HepG2 (cell line): ENCODE measurements around the gene TRMT112. TPM values are rescaled to one million over a fixed set of nuclear protein-coding genes. Genes with fewer than 3 reads are reported as not detected.

Experiments used
- ATAC-seq: fragments of 200-7000 bp; cut with Tn5 transposase; 3 replicates; pipeline ENCODE4 v1.9.1; 2020; ENCODE audit warnings: mild to moderate bottlenecking, moderate library complexity
- BruUV-seq: library from RNA; stranded (reverse); fragments of 400-500 nt; replicated peaks from 2 replicates; lab custom pipeline; 2021; lab: Mats Ljungman, UMichigan
- CTCF ChIA-PET: fragments of 300-600 bp; formaldehyde crosslinking; extraction: SDS; loops from one replicate; lab custom pipeline; 2021; ENCODE audit warnings: low total read pairs, inconsistent platforms, low intra/inter-chr PET ratio; lab: Yijun Ruan, JAX
- POLR2A ChIA-PET: fragments of 350-600 bp; sonication (Branson Sonifier 250); formaldehyde crosslinking; loops from one replicate; lab custom pipeline; 2020; ENCODE audit warnings: antibody characterized with exemption, inconsistent platforms; lab: Yijun Ruan, JAX
- DNase-seq: peaks from one replicate; pipeline ENCODE4 v3.0.0-alpha.2; 2015; ENCODE audit warnings: low spot score
- FAIRE-seq: peaks from 3 replicates; lab custom pipeline; 2011; peaks lifted over from hg19 to GRCh38; lab: Jason Lieb, UNC
- H2AFZ ChIP-seq: one replicate; pipeline ENCODE4 v1.6.1; 2011; ENCODE audit warnings: low read length, inconsistent platforms
- H3K27ac ChIP-seq: fragments of 300-600 bp; 3 replicates; pipeline ENCODE4 v1.8.0; 2011; ENCODE audit warnings: mixed run types, mild to moderate bottlenecking, mixed read lengths, low read length, inconsistent platforms; ENCODE audit not compliant: insufficient read depth; ENCODE audit errors: extremely low read length
- H3K27me3 ChIP-seq, 2 experiments: fragments of 200-600 bp in 1 of 2; 2 replicates in 1 of 2; 3 replicates in 1 of 2; pipeline versions ENCODE4 v1.6.0 to v1.8.0; 2011; ENCODE audit warnings: low read length in 2 of 2, mild to moderate bottlenecking in 2 of 2, moderate library complexity in 2 of 2, inconsistent platforms in 1 of 2; ENCODE audit not compliant: insufficient read depth in 2 of 2, control insufficient read depth in 1 of 2
- H3K36me3 ChIP-seq, 2 experiments: fragments of 200-600 bp in 1 of 2; replicated peaks in 1 of 2; 2 replicates in 1 of 2; 3 replicates in 1 of 2; pipeline versions ENCODE4 v1.5.1 to v1.8.0; 2011; ENCODE audit warnings: low read length in 2 of 2, inconsistent platforms in 1 of 2; ENCODE audit not compliant: insufficient read depth in 2 of 2, control insufficient read depth in 1 of 2
- H3K4me1 ChIP-seq: 2 replicates; pipeline ENCODE4 v1.5.1; 2012; ENCODE audit warnings: low read length, inconsistent platforms; ENCODE audit not compliant: insufficient read depth
- H3K4me2 ChIP-seq: 2 replicates; pipeline ENCODE4 v1.6.0; 2011; ENCODE audit warnings: low read depth, low read length, inconsistent platforms
- H3K4me3 ChIP-seq, 3 experiments: fragments of 200-600 bp in 1 of 3; sonication (generic), shearing (Covaris generic) in 1 of 3; replicated peaks in 1 of 3; 2 replicates each; pipeline ENCODE4 v1.5.1; 2011 to 2016; ENCODE audit warnings: low read length in 3 of 3, inconsistent platforms in 2 of 3, low read depth in 2 of 3, mild to moderate bottlenecking in 2 of 3, control low read depth in 1 of 3, mixed read lengths in 1 of 3; ENCODE audit not compliant: insufficient read depth in 1 of 3
- H3K79me2 ChIP-seq: one replicate; pipeline ENCODE4 v1.6.1; 2011; ENCODE audit warnings: low read length, inconsistent platforms; ENCODE audit not compliant: insufficient read depth
- H3K9ac ChIP-seq: 2 replicates; pipeline ENCODE4 v1.6.0; 2011; ENCODE audit warnings: mild to moderate bottlenecking, low read depth, low read length, inconsistent platforms; ENCODE audit not compliant: insufficient read depth
- H3K9me3 ChIP-seq: 2 replicates; pipeline ENCODE4 v1.5.1; 2012; ENCODE audit warnings: mild to moderate bottlenecking, low read length
- H4K20me1 ChIP-seq: 2 replicates; pipeline ENCODE4 v1.6.0; 2011; ENCODE audit warnings: inconsistent platforms, mild to moderate bottlenecking, low read length, moderate library complexity; ENCODE audit not compliant: insufficient read depth
- ARID2 ChIP-seq: sonication (generic); formaldehyde crosslinking; IDR thresholded peaks from 2 replicates; pipeline ENCODE4 v1.8.1; 2022; ENCODE audit warnings: mild to moderate bottlenecking, missing genetic modification reagents, borderline replicate concordance
- ATF7 ChIP-seq, 2 experiments: fragments of 450-650 bp in 1 of 2; sonication (generic) in 1 of 2; formaldehyde crosslinking in 1 of 2; IDR thresholded peaks; 2 replicates each; pipeline versions ENCODE4 v1.4.0 to v1.6.1; 2016 to 2020; ENCODE audit warnings: antibody characterized with exemption in 1 of 2, mild to moderate bottlenecking in 1 of 2, missing genetic modification reagents in 1 of 2
- CEBPB ChIP-seq: IDR thresholded peaks from 2 replicates; pipeline ENCODE4 v1.6.1; 2011; ENCODE audit warnings: low read depth, low read length, improper control_type of control experiment, borderline replicate concordance
- FOXK2 ChIP-seq: fragments of 450-650 bp; IDR thresholded peaks from 2 replicates; pipeline ENCODE4 v1.6.1; 2016
- NFE2 ChIP-seq: sonication (generic); formaldehyde crosslinking; IDR thresholded peaks from 2 replicates; pipeline ENCODE4 v1.4.0; 2020; ENCODE audit warnings: missing genetic modification reagents
- SP2 ChIP-seq: sonication (generic); formaldehyde crosslinking; IDR thresholded peaks from 2 replicates; pipeline ENCODE4 v1.5.1; 2020; ENCODE audit warnings: mild to moderate bottlenecking, missing genetic modification reagents
- ZFP36L2 ChIP-seq: sonication (generic); formaldehyde crosslinking; IDR thresholded peaks from 2 replicates; pipeline ENCODE4 v1.4.0; 2020; ENCODE audit warnings: missing genetic modification reagents
- ZMAT3 ChIP-seq: sonication (generic); formaldehyde crosslinking; conservative IDR thresholded peaks from 2 replicates; pipeline ENCODE4 v1.7.0; 2021; ENCODE audit warnings: missing genetic modification reagents
- ZMYM3 ChIP-seq: sonication (generic); formaldehyde crosslinking; IDR thresholded peaks from 2 replicates; pipeline ENCODE4 v1.5.1; 2020; ENCODE audit warnings: mild to moderate bottlenecking, missing genetic modification reagents
- ZNF232 ChIP-seq: sonication (generic); formaldehyde crosslinking; IDR thresholded peaks from 2 replicates; pipeline ENCODE4 v1.4.0; 2020; ENCODE audit warnings: missing genetic modification reagents, borderline replicate concordance
- ZNF768 ChIP-seq: sonication (generic); formaldehyde crosslinking; IDR thresholded peaks from 2 replicates; pipeline ENCODE4 v1.4.0; 2020; ENCODE audit warnings: missing genetic modification reagents
- WGBS: methylation state at CpG from one replicate; pipeline ENCODE4 v1.1.6; 2017; ENCODE audit warnings: low lambda C conversion rate; 5-methylcytosine and 5-hydroxymethylcytosine counted together
- in situ Hi-C: cut with HindIII; loops from 2 replicates; pipeline ENCODE4 v1.10.0; 2017; ENCODE audit warnings: low pct_unique_long_range_greater_than_20kb; ENCODE audit not compliant: extremely low pct_ligation_motif_present
- intact Hi-C: fragments of 100-400 bp; cut with micrococcal nuclease; formaldehyde crosslinking; loops from one replicate; pipeline ENCODE4 v1.10.0; 2022; ENCODE audit not compliant: unreplicated experiment
- polyA plus RNA-seq, 8 experiments: library from polyadenylated mRNA; depleted of rRNA in 3 of 8; stranded (reverse) in 7 of 8; unstranded in 1 of 8; fragments of >200 nt; fragmentation: Illumina TruSeq in 4 of 8; extraction: Trizol in 4 of 8; gene quantifications; 2 replicates each; pipeline versions ENCODE4 v1.2.1 to v1.2.3, GENCODE V29; 2011 to 2016; ENCODE audit warnings: low read depth in 4 of 8, missing spikeins in 1 of 8, mixed read lengths in 1 of 8; ENCODE audit not compliant: insufficient read depth in 1 of 8
- total RNA-seq, 5 experiments: library from RNA; depleted of rRNA; stranded (reverse); fragments of >200 nt; fragmentation: Illumina TruSeq; extraction: Trizol; gene quantifications; 2 replicates each; pipeline ENCODE4 v1.2.3, GENCODE V29; 2016; ENCODE audit warnings: low read depth in 1 of 5

The TRMT112 gene
- total and polyA plus RNA-seq, 2 of the 13 experiments (the other 11 are each of a cell fraction or from before 2014, with no cell fraction given) = 186 to 409 TPM

- H3K4me1 ChIP-seq = peaks cover 22% of the 10 kb centered on the region
- FAIRE-seq = no peak
- ATAC-seq = no peak
- no peak overlapping the region for H3K4me3 ChIP-seq
- WGBS = 38% methylated on average over 8 of the region's 8 CpGs
- H3K4me2 ChIP-seq = no peak overlapping the region
- no peaks in the 10 kb centered on the region for H4K20me1 ChIP-seq
- H2AFZ ChIP-seq = no peak overlapping the region
- CTCF ChIA-PET = no interaction called here
- H3K36me3 ChIP-seq = no peaks in the 10 kb centered on the region
- no peak for TF ChIP-seq ZFP36L2 (CRISPR knock-in tag)
- TF ChIP-seq SP2 (CRISPR knock-in tag) = no peak
- TF ChIP-seq ZNF232 = no peak
- peak; percentile 65; the same call in 1 of the 2 replicates for TF ChIP-seq ZMYM3
- TF ChIP-seq CEBPB = 0 out of 2 replicates have a peak, but pooled peaks have one; percentile 41
- no peak for TF ChIP-seq ZMAT3 (CRISPR knock-in tag)
- TF ChIP-seq ARID2 = no peak
- peak; percentile 95 for TF ChIP-seq ZNF768
- no peak for TF ChIP-seq FOXK2
- peak; percentile 88 for TF ChIP-seq ATF7 (IDR thresholded peaks at IDR 0.05)
- no peak for TF ChIP-seq ATF7 (CRISPR knock-in tag; IDR thresholded peaks at IDR 0.05)
- no peak for TF ChIP-seq NFE2 (CRISPR knock-in tag)
- in situ Hi-C loops (no loop called here), intact Hi-C loops (no loop called here)
- H3K9me3 ChIP-seq = no peaks in the 10 kb centered on the region
- no peak for DNase-seq
- H3K27ac ChIP-seq = no peak overlapping the region
- POLR2A ChIA-PET = no interaction called here
- BruUV-seq = no TSS peak
- no peak overlapping the region for H3K9ac ChIP-seq
- H3K79me2 ChIP-seq = no peaks in the 10 kb centered on the region
- H3K27me3 ChIP-seq = peaks cover 5 to 35% of the 10 kb centered on the region in 2 experiments; a peak in 3 of 5 replicates
These were observed 20.3 kb upstream of the TRMT112 start for GRCh38 chr11:64337538-64338249.
